ENCODE measurements around the gene ABCC11. TPM values are rescaled to one million over a fixed set of nuclear protein-coding genes. Genes with fewer than 3 reads are reported as not detected.

The ABCC11 gene
- total RNA-seq = under 0.01 and 0.43 TPM in 2 replicates

GRCh38 chr16:48247311-48247710 is at the start of gene ABCC11:
TSS of gene ABCC11 (minus strand) at chr16:48247539. CDS start at chr16:48231921, 15,618 bp downstream.
- TF ChIP-seq, protein P1, sequence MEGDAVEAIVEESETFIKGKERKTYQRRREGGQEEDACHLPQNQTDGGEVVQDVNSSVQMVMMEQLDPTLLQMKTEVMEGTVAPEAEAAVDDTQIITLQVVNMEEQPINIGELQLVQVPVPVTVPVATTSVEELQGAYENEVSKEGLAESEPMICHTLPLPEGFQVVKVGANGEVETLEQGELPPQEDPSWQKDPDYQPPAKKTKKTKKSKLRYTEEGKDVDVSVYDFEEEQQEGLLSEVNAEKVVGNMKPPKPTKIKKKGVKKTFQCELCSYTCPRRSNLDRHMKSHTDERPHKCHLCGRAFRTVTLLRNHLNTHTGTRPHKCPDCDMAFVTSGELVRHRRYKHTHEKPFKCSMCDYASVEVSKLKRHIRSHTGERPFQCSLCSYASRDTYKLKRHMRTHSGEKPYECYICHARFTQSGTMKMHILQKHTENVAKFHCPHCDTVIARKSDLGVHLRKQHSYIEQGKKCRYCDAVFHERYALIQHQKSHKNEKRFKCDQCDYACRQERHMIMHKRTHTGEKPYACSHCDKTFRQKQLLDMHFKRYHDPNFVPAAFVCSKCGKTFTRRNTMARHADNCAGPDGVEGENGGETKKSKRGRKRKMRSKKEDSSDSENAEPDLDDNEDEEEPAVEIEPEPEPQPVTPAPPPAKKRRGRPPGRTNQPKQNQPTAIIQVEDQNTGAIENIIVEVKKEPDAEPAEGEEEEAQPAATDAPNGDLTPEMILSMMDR (IDR thresholded peaks at IDR 0.05; ENCODE audit: insufficient read depth, low read depth, low read length) = no peak
- no peak within 1 kb of the TSS for H3K4me3 ChIP-seq (ENCODE audit: low read depth, low read length)
- DNase-seq (ENCODE audit: low read depth) = no peak

DNA sequence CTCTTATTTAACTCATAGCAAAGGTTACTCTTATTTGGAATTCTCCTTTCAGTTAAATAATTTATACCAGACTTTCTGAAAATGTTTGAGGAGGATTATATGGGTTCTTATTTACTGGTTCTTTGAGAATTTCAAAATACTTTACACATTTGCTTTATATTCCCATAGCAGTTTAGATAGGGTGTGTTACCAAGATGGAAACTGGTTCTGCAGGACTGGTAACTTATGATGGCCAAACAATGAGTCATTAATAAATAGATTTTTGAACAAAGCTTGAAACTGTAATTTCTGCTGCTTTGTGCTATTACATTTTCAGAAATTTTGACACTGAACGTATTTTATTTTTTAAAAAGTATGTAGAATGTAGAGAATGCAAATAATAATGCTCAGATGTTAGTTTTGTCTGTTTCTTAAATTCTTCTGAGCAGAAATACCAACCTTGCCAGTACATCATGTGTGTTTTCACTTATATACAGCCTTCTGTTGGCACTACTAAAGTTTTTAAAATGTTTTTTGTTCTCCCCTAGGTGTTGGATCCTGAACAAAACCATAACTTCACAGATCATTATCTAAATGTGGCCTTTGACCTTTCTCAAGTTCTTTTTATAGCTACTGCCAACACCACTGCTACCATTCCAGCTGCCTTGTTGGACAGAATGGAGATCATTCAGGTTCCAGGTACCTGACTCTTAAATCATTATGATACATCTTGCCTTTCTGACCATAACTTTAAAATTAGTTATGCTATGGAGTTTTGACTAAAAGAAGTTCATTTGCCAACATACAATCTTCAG is 48.3 kb upstream of the ABCC11 start:
- TF ChIP-seq, protein P1 (IDR thresholded peaks at IDR 0.05; ENCODE audit: insufficient read depth, low read depth, low read length) = no peak
- H3K4me3 ChIP-seq (ENCODE audit: low read depth, low read length) = no peak overlapping the region
- DNase-seq (ENCODE audit: low read depth) = no peak

DNA sequence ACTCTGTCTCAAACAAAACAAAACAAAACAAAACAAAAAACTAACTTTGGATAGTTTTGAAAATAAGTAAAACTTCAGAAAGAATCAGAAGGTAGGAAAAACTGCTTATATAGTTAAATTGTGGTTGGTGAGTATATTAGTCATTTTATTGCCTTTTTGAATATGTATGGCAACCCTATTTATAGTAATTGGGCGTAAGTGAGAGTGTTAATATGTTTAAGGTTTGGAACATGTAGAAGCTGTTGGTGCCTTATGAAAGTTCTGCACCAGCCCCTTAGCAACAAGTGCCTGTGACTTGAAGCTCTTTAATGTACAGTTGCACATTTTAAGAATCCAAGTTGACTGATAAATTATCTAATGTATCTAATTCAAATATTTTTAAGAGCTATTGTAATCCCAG is 47.4 kb upstream of the ABCC11 start:
- H3K4me3 ChIP-seq (ENCODE audit: low read depth, low read length) = no peak overlapping the region
- no peak for DNase-seq (ENCODE audit: low read depth)
- TF ChIP-seq, protein P1 (IDR thresholded peaks at IDR 0.05; ENCODE audit: insufficient read depth, low read depth, low read length) = no peak

- no peak overlapping the region for H3K4me3 ChIP-seq (ENCODE audit: low read depth, low read length)
- no peak for DNase-seq (ENCODE audit: low read depth)
Observed at GRCh38 chr16:48292452-48292851, 45.1 kb upstream of the ABCC11 start.

GRCh38 chr16:48291754-48292153 is 44.4 kb upstream of the ABCC11 start:
- TF ChIP-seq, protein P1 (IDR thresholded peaks at IDR 0.05; ENCODE audit: insufficient read depth, low read depth, low read length) = no peak
- DNase-seq (ENCODE audit: low read depth) = no peak

More at GRCh38 chr16:48292452-48292851, 45.1 kb upstream of the ABCC11 start:
- TF ChIP-seq, protein P1 (IDR thresholded peaks at IDR 0.05; ENCODE audit: insufficient read depth, low read depth, low read length) = no peak

DNA sequence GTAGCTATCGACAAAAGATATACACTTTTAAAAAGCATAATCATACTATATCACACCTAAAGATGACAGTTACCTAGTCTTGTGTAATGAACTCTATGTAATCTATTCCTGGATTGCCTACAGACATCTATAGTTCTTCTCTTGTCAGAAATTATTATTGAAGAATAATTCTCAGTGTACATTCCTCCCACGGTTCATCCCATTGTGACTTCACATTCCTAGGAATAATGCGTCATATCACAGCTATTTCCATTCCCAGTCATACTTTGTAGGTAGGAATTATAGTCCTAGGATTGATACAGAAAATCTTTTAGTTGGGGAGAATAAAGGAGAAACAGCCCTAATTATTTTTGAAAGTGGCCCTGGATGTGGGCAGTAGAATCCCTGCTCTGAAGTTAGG is 44.0 kb upstream of the ABCC11 start:
- TF ChIP-seq, protein P1 (IDR thresholded peaks at IDR 0.05; ENCODE audit: insufficient read depth, low read depth, low read length) = no peak
- DNase-seq (ENCODE audit: low read depth) = no peak
- H3K4me3 ChIP-seq (ENCODE audit: low read depth, low read length) = no peak overlapping the region

More at GRCh38 chr16:48291754-48292153, 44.4 kb upstream of the ABCC11 start:
- no peak overlapping the region for H3K4me3 ChIP-seq (ENCODE audit: low read depth, low read length)

All from fibroblast of villous mesenchyme (primary cell).